ENCODE data around the gene CDK18.
A peak's percentile ranks its signal among the peaks of the same experiment; 100 is the strongest.

Gene CDK18

GRCh38 chr1:205537386-205538018, 33.0 kb downstream of the CDK18 start:
- DNase-seq (ENCODE audit: low spot score): no peak

GRCh38 chr1:205538235-205538840, 33.9 kb downstream of the CDK18 start:
- DNase-seq (ENCODE audit: low spot score): no peak

- DNase-seq (ENCODE audit: low spot score): no peak
Measured at GRCh38 chr1:205541161-205541886, 36.9 kb downstream of the CDK18 start.

GRCh38 chr1:205542367-205542766, 37.9 kb downstream of the CDK18 start:
- DNase-seq (ENCODE audit: low spot score): no peak

GRCh38 chr1:205543351-205544301, 39.2 kb downstream of the CDK18 start:
- peak; percentile 89 for DNase-seq (ENCODE audit: low spot score)

GRCh38 chr1:205545001-205545919, 40.8 kb downstream of the CDK18 start:
- DNase-seq (ENCODE audit: low spot score): no peak

- DNase-seq (ENCODE audit: low spot score): no peak
Measured at GRCh38 chr1:205545991-205546390, 41.5 kb downstream of the CDK18 start.

GRCh38 chr1:205546541-205546940, 42.1 kb downstream of the CDK18 start:
- DNase-seq (ENCODE audit: low spot score): no peak

- no peak for DNase-seq (ENCODE audit: low spot score)
Measured at GRCh38 chr1:205547936-205548827, 43.7 kb downstream of the CDK18 start.

- no peak for DNase-seq (ENCODE audit: low spot score)
Measured at GRCh38 chr1:205554026-205554811, 49.8 kb downstream of the CDK18 start.

GRCh38 chr1:205561501-205562203, 57.2 kb downstream of the CDK18 start:
- no peak for DNase-seq (ENCODE audit: low spot score)

- DNase-seq (ENCODE audit: low spot score): no peak
Measured at GRCh38 chr1:205563927-205564441, 59.5 kb downstream of the CDK18 start.

- DNase-seq (ENCODE audit: low spot score): no peak
Measured at GRCh38 chr1:205565799-205566198, 61.3 kb downstream of the CDK18 start.

- DNase-seq (ENCODE audit: low spot score): no peak
Measured at GRCh38 chr1:205567716-205568115, 63.2 kb downstream of the CDK18 start.

GRCh38 chr1:205568135-205568468, 63.6 kb downstream of the CDK18 start:
- DNase-seq (ENCODE audit: low spot score): no peak

GRCh38 chr1:205568469-205569361, 64.2 kb downstream of the CDK18 start:
- no peak for DNase-seq (ENCODE audit: low spot score)

GRCh38 chr1:205569411-205570172, 65.1 kb downstream of the CDK18 start:
- DNase-seq (ENCODE audit: low spot score): no peak

Data from kidney tubule cell (primary cell).